ENCODE results near the gene CCT5. TPM values are rescaled to one million over a fixed set of nuclear protein-coding genes. Genes with fewer than 3 reads are reported as not detected.

Gene CCT5
- total RNA-seq, 1 experiment from 2014 or later: 675 TPM

DNA sequence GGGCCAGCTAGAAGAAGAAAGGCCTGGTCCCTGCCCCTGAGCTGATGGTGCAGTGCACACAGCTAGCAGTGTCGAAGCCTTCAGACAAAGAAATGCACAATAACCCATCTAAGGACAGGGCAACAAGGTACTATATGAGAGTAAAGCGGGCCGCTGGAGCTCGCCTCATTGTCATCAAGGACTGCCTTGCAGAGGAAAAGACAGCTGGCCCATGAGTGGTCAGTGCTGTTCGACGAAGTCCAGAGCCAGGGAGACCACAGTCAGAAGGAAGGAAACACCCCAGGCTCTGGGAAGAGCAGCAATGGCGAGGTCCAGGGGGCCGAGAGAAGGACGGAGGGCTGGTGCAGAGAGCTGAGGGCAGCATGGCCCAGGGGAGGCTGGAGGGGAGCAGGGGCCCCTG lies 17.7 kb upstream of the CCT5 start:
- TF ChIP-seq EZH2 (IDR thresholded peaks at IDR 0.05; ENCODE audit: borderline replicate concordance, low read depth, low read length, poor library complexity, severe bottlenecking): no peak
- TF ChIP-seq, protein P1, sequence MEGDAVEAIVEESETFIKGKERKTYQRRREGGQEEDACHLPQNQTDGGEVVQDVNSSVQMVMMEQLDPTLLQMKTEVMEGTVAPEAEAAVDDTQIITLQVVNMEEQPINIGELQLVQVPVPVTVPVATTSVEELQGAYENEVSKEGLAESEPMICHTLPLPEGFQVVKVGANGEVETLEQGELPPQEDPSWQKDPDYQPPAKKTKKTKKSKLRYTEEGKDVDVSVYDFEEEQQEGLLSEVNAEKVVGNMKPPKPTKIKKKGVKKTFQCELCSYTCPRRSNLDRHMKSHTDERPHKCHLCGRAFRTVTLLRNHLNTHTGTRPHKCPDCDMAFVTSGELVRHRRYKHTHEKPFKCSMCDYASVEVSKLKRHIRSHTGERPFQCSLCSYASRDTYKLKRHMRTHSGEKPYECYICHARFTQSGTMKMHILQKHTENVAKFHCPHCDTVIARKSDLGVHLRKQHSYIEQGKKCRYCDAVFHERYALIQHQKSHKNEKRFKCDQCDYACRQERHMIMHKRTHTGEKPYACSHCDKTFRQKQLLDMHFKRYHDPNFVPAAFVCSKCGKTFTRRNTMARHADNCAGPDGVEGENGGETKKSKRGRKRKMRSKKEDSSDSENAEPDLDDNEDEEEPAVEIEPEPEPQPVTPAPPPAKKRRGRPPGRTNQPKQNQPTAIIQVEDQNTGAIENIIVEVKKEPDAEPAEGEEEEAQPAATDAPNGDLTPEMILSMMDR (conservative IDR thresholded peaks at IDR 0.05; ENCODE audit: low read depth, low read length): no peak
- Histone ChIP-seq H3K9me3 (ENCODE audit: low read depth, low read length, poor library complexity, severe bottlenecking) (no peaks in the 10 kb centered on the region), H3K4me3 (ENCODE audit: low read depth, low read length, poor library complexity, severe bottlenecking) (no peak overlapping the region), H3K4me1 (ENCODE audit: insufficient read depth, low read length, poor library complexity, severe bottlenecking) (peaks cover 9% of the 10 kb centered on the region), H3K36me3 (ENCODE audit: insufficient read depth, low read length, poor library complexity, severe bottlenecking) (peaks cover 17% of the 10 kb centered on the region), H3K27ac (ENCODE audit: low read depth, low read length, poor library complexity, severe bottlenecking) (no peak overlapping the region), H3K27me3 (replicated peaks; ENCODE audit: insufficient read depth, low read depth, low read length, poor library complexity) (no peaks in the 10 kb centered on the region)
- CTCF ChIA-PET: no interaction called here
- POLR2A ChIA-PET (ENCODE audit: low non-redundant PET): no interaction called here
- no TSS peak for BruUV-seq (replicated peaks)
- intact Hi-C loops (cut with micrococcal nuclease; ENCODE audit: unreplicated experiment): no loop called here
- DNase-seq (ENCODE audit: low spot score): no peak

DNA sequence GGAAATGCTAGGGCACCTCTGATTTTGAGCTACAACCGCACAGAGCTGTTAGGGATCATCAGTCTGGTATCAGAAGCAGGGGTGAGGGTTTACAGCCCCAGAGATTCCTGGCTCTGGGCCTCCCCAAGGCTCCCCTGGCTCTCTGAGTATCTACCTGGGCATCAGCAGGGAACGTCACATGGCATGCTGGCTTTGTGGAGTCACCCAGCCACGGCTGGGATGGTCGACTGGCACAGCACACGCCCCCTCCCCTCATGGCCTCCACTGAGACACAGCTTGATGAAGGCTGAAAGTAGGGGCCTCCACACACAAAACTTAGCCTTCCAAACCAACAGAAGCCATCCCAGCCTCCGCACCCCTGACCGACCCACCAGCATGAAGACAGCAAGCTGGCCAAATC lies 17.1 kb upstream of the CCT5 start:
- BruUV-seq (replicated peaks): no TSS peak
- POLR2A ChIA-PET (ENCODE audit: low non-redundant PET): no interaction called here
- Histone ChIP-seq H3K9me3 (ENCODE audit: low read depth, low read length, poor library complexity, severe bottlenecking) (no peaks in the 10 kb centered on the region), H3K27me3 (replicated peaks; ENCODE audit: insufficient read depth, low read depth, low read length, poor library complexity) (no peaks in the 10 kb centered on the region), H3K4me1 (ENCODE audit: insufficient read depth, low read length, poor library complexity, severe bottlenecking) (peaks cover 9% of the 10 kb centered on the region), H3K36me3 (ENCODE audit: insufficient read depth, low read length, poor library complexity, severe bottlenecking) (peaks cover 17% of the 10 kb centered on the region), H3K4me3 (ENCODE audit: low read depth, low read length, poor library complexity, severe bottlenecking) (no peak overlapping the region), H3K27ac (ENCODE audit: low read depth, low read length, poor library complexity, severe bottlenecking) (peak overlapping the region; percentile 62)
- intact Hi-C loops (cut with micrococcal nuclease; ENCODE audit: unreplicated experiment): no loop called here
- no peak for DNase-seq (ENCODE audit: low spot score)
- CTCF ChIA-PET: no interaction called here
- TF ChIP-seq EZH2 (IDR thresholded peaks at IDR 0.05; ENCODE audit: borderline replicate concordance, low read depth, low read length, poor library complexity, severe bottlenecking): no peak
- TF ChIP-seq, protein P1 (conservative IDR thresholded peaks at IDR 0.05; ENCODE audit: low read depth, low read length): no peak

DNA sequence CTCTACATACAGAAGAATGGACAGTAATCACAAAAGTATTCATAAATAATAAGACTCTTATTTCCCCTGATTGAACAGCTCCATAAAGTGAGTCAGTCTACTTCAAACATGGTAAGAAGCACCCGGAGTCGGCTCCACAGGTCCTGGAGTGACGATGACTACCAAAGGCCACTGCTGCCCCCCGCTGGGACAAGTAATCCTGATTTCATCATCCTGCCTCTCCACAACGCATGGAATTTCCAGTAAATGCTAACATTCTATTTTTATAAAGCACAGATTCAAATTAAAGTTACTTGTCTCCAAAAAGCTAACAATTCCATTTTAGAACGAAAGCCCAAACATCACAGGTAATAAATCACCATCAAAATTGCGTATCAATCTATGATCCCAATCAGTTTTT lies 16.6 kb upstream of the CCT5 start:
- H3K27ac ChIP-seq (ENCODE audit: low read depth, low read length, poor library complexity, severe bottlenecking): peak overlapping the region; percentile 62
- DNase-seq (ENCODE audit: low spot score): peak; percentile 74
- no peaks in the 10 kb centered on the region for H3K27me3 ChIP-seq (replicated peaks; ENCODE audit: insufficient read depth, low read depth, low read length, poor library complexity)
- no peak overlapping the region for H3K4me3 ChIP-seq (ENCODE audit: low read depth, low read length, poor library complexity, severe bottlenecking)
- H3K4me1 ChIP-seq (ENCODE audit: insufficient read depth, low read length, poor library complexity, severe bottlenecking): peaks cover 9% of the 10 kb centered on the region
- H3K36me3 ChIP-seq (ENCODE audit: insufficient read depth, low read length, poor library complexity, severe bottlenecking): peaks cover 17% of the 10 kb centered on the region
- ChIA-PET CTCF (no interaction called here), POLR2A (ENCODE audit: low non-redundant PET) (no interaction called here)
- intact Hi-C loops (cut with micrococcal nuclease; ENCODE audit: unreplicated experiment): no loop called here
- H3K9me3 ChIP-seq (ENCODE audit: low read depth, low read length, poor library complexity, severe bottlenecking): no peaks in the 10 kb centered on the region
- no peak for TF ChIP-seq EZH2 (IDR thresholded peaks at IDR 0.05; ENCODE audit: borderline replicate concordance, low read depth, low read length, poor library complexity, severe bottlenecking)
- TF ChIP-seq, protein P1 (conservative IDR thresholded peaks at IDR 0.05; ENCODE audit: low read depth, low read length): peak; percentile 40; the same call in 1 of the 2 replicates
- BruUV-seq (replicated peaks): no TSS peak
